OCI-LY1 (cell line): ENCODE results near the gene COL8A1.

ENCODE experiments used
- EZH2 ChIP-seq: fragments of 200-600 bp; sonication (generic), shearing (Covaris generic); IDR thresholded peaks from 2 replicates; pipeline ENCODE4 v1.8.0; 2017; ENCODE audit warnings: borderline replicate concordance, mixed run types, mild to moderate bottlenecking, antibody characterized with exemption, low read length, moderate library complexity, mixed read lengths
- TF ChIP-seq, protein P1 (sequence below): fragments of 200-600 bp; sonication (generic), shearing (Covaris generic); IDR thresholded peaks from 2 replicates; pipeline ENCODE4 v1.5.1; 2017; ENCODE audit warnings: mild to moderate bottlenecking, antibody characterized with exemption, low read length, moderate library complexity, mixed read lengths

DNA sequence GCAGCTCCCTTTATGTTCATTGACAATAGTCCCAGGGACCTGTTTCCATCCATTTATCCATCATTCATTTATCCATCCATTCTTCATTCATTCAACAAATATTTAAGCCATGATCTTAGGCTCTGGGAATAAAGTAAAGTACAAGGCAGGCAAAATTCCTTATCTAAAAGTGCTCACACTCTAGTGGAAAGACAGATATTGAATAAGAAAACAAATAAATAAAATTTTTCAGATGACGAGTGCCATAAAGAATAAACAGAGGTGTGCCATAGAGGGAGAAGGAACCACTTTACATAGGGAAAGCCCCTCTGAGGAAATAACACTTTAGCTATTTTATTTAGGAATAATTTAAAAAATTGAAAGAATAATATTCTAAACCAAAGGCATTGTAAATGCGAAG lies 76.2 kb downstream of the COL8A1 start:
- TF ChIP-seq, protein P1, sequence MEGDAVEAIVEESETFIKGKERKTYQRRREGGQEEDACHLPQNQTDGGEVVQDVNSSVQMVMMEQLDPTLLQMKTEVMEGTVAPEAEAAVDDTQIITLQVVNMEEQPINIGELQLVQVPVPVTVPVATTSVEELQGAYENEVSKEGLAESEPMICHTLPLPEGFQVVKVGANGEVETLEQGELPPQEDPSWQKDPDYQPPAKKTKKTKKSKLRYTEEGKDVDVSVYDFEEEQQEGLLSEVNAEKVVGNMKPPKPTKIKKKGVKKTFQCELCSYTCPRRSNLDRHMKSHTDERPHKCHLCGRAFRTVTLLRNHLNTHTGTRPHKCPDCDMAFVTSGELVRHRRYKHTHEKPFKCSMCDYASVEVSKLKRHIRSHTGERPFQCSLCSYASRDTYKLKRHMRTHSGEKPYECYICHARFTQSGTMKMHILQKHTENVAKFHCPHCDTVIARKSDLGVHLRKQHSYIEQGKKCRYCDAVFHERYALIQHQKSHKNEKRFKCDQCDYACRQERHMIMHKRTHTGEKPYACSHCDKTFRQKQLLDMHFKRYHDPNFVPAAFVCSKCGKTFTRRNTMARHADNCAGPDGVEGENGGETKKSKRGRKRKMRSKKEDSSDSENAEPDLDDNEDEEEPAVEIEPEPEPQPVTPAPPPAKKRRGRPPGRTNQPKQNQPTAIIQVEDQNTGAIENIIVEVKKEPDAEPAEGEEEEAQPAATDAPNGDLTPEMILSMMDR = no peak
- no peak for TF ChIP-seq EZH2
